IMR-90 (cell line): ENCODE data around the gene SH3BGRL. TPM values are rescaled to one million over a fixed set of nuclear protein-coding genes. Genes with fewer than 3 reads are reported as not detected.
A peak's percentile ranks its signal among the peaks of the same experiment; 100 is the strongest.

Experiments used
- ATAC-seq: fragments of 200-7000 bp; cut with Tn5 transposase; 2 replicates; pipeline ENCODE4 v1.9.1; 2020; ENCODE audit warnings: low read depth, mild to moderate bottlenecking, moderate library complexity
- BruUV-seq: library from RNA; stranded (reverse); fragments of 400-500 nt; replicated peaks from 2 replicates; lab custom pipeline; 2021; lab: Mats Ljungman, UMichigan
- CTCF ChIA-PET: fragments of 300-600 bp; formaldehyde crosslinking; extraction: SDS; loops from one replicate; lab custom pipeline; 2021; ENCODE audit warnings: antibody characterized with exemption; lab: Yijun Ruan, JAX
- POLR2A ChIA-PET: fragments of 300-600 bp; sonication (Branson Sonifier 250); formaldehyde crosslinking; loops from one replicate; lab custom pipeline; 2022; ENCODE audit warnings: antibody characterized with exemption; ENCODE audit not compliant: unreplicated experiment; lab: Charles Lee
- DNase-seq: peaks from one replicate; pipeline ENCODE4 v3.0.0; 2013
- H2AFZ ChIP-seq: replicated peaks from 2 replicates; pipeline ENCODE3; 2013; ENCODE audit warnings: low read length, mild to moderate bottlenecking; ENCODE audit not compliant: poor library complexity
- H2AK5ac ChIP-seq: 2 replicates; pipeline ENCODE4 v1.6.1; 2013; ENCODE audit warnings: low read depth, low read length, inconsistent platforms
- H2AK9ac ChIP-seq: replicated peaks from 2 replicates; pipeline ENCODE3; 2013; ENCODE audit warnings: mild to moderate bottlenecking, low read depth, low read length, moderate library complexity; ENCODE audit not compliant: poor library complexity
- H2BK120ac ChIP-seq: 2 replicates; pipeline ENCODE4 v1.6.1; 2013; ENCODE audit warnings: low read depth, low read length, inconsistent platforms
- H2BK15ac ChIP-seq: 3 replicates; pipeline ENCODE4 v1.6.1; 2013; ENCODE audit warnings: low read depth, low read length, inconsistent platforms
- H2BK20ac ChIP-seq: 2 replicates; pipeline ENCODE4 v1.6.1; 2013; ENCODE audit warnings: low read depth, mild to moderate bottlenecking, inconsistent platforms, low read length, moderate library complexity
- H2BK5ac ChIP-seq: 2 replicates; pipeline ENCODE4 v1.6.1; 2013; ENCODE audit warnings: mild to moderate bottlenecking, low read depth, low read length, inconsistent platforms; ENCODE audit not compliant: poor library complexity, severe bottlenecking
- H3K14ac ChIP-seq: replicated peaks from 2 replicates; pipeline ENCODE4 v1.6.1; 2013; ENCODE audit warnings: low read depth, low read length, inconsistent platforms
- H3K18ac ChIP-seq: 2 replicates; pipeline ENCODE4 v1.6.1; 2013; ENCODE audit warnings: low read depth, low read length, control low read depth
- H3K23ac ChIP-seq: 2 replicates; pipeline ENCODE4 v1.6.1; 2013; ENCODE audit warnings: low read depth, low read length, inconsistent platforms
- H3K27ac ChIP-seq: 2 replicates; pipeline ENCODE4 v1.5.1; 2013; ENCODE audit warnings: mild to moderate bottlenecking, control low read depth, low read length; ENCODE audit not compliant: insufficient read depth
- H3K27me3 ChIP-seq: 2 replicates; pipeline ENCODE4 v1.6.1; 2013; ENCODE audit warnings: low read length; ENCODE audit not compliant: control insufficient read depth, insufficient read depth
- H3K36me3 ChIP-seq: 2 replicates; pipeline ENCODE4 v1.6.1; 2013; ENCODE audit warnings: low read length, mixed read lengths; ENCODE audit not compliant: control insufficient read depth, insufficient read depth
- H3K4ac ChIP-seq: 2 replicates; pipeline ENCODE4 v1.6.1; 2013; ENCODE audit warnings: low read depth, low read length, inconsistent platforms
- H3K4me1 ChIP-seq: 2 replicates; pipeline ENCODE4 v1.6.1; 2013; ENCODE audit warnings: low read length, mixed read lengths; ENCODE audit not compliant: control insufficient read depth, insufficient read depth
- H3K4me2 ChIP-seq: 2 replicates; pipeline ENCODE4 v1.6.1; 2013; ENCODE audit warnings: low read depth, mild to moderate bottlenecking, control low read depth, low read length, moderate library complexity
- H3K4me3 ChIP-seq: 2 replicates; pipeline ENCODE4 v1.5.1; 2013; ENCODE audit warnings: low read depth, mild to moderate bottlenecking, control low read depth, low read length, moderate library complexity; ENCODE audit not compliant: insufficient read depth
- H3K56ac ChIP-seq: 2 replicates; pipeline ENCODE4 v1.6.1; 2013; ENCODE audit warnings: low read length, inconsistent platforms; ENCODE audit not compliant: insufficient read depth; ENCODE audit errors: extremely low read depth
- H3K79me1 ChIP-seq, 2 experiments: 2 replicates each; pipeline ENCODE4 v1.6.1; 2013; ENCODE audit warnings: low read length in 2 of 2, inconsistent platforms in 1 of 2, low read depth in 1 of 2
- H3K9ac ChIP-seq: 2 replicates; pipeline ENCODE4 v1.6.1; 2013; ENCODE audit warnings: low read depth, low read length, control low read depth
- H3K9me1 ChIP-seq: 2 replicates; pipeline ENCODE4 v1.6.1; 2013; ENCODE audit warnings: low read length, inconsistent platforms; ENCODE audit not compliant: insufficient read depth
- H3K9me3 ChIP-seq: 2 replicates; pipeline ENCODE4 v1.6.1; 2013; ENCODE audit warnings: low read length; ENCODE audit not compliant: control insufficient read depth, insufficient read depth
- H4K20me1 ChIP-seq: 2 replicates; pipeline ENCODE4 v1.6.1; 2013; ENCODE audit warnings: low read length, inconsistent platforms; ENCODE audit not compliant: insufficient read depth
- H4K5ac ChIP-seq: 2 replicates; pipeline ENCODE4 v1.6.1; 2013; ENCODE audit warnings: mild to moderate bottlenecking, low read depth, low read length, control low read depth
- H4K8ac ChIP-seq, 2 experiments: 2 replicates each; pipeline ENCODE4 v1.6.1; 2013; ENCODE audit warnings: low read depth in 2 of 2, low read length in 2 of 2, control low read depth in 1 of 2, inconsistent platforms in 1 of 2
- H4K91ac ChIP-seq: 2 replicates; pipeline ENCODE4 v1.6.1; 2013; ENCODE audit warnings: low read depth, low read length, inconsistent platforms; ENCODE audit not compliant: insufficient read depth
- POLR2A ChIP-seq: IDR thresholded peaks from 2 replicates; pipeline ENCODE4 v1.6.1; 2012; ENCODE audit warnings: mild to moderate bottlenecking, low read depth, low read length
- RAD21 ChIP-seq: IDR thresholded peaks from 2 replicates; pipeline ENCODE4 v1.6.1; 2012; ENCODE audit warnings: low read length, improper control_type of control experiment
- SMC3 ChIP-seq: fragments of 150-350 bp; IDR thresholded peaks from 2 replicates; pipeline ENCODE4 v1.6.1; 2016; ENCODE audit warnings: low read depth, mild to moderate bottlenecking, antibody characterized with exemption, low read length, moderate library complexity
- WGBS, 2 experiments: methylation state at CpG; one replicate each; pipeline versions ENCODE4 v1.1.5 to v1.1.7; 2013; ENCODE audit warnings: missing lambda C conversion rate in 2 of 2; ENCODE audit not compliant: insufficient read length in 1 of 2; ENCODE audit errors: extremely low coverage in 2 of 2; 5-methylcytosine and 5-hydroxymethylcytosine counted together
- dilution Hi-C: fragments of 300-500 bp; cut with HindIII; formaldehyde crosslinking; loops from one replicate; pipeline ENCODE4 v1.14.3; 2018; ENCODE audit warnings: low sequenced_read_pairs; ENCODE audit not compliant: unreplicated experiment
- in situ Hi-C: fragments of 300-500 bp; cut with MboI; formaldehyde crosslinking; loops from 3 replicates; pipeline ENCODE4 v1.14.3; 2019; ENCODE audit warnings: low sequenced_read_pairs, inconsistent platforms, mixed read lengths
- intact Hi-C: fragments of 100-400 bp; cut with micrococcal nuclease; formaldehyde crosslinking; loops from 2 replicates; pipeline ENCODE4 v1.10.0; 2022
- polyA plus RNA-seq, 3 experiments: library from polyadenylated mRNA; depleted of rRNA; stranded (reverse); fragments of >200 nt; gene quantifications; 2 replicates each; pipeline ENCODE4 v1.2.3, GENCODE V29; 2012; ENCODE audit warnings: low replicate concordance in 1 of 3
- total RNA-seq: library from RNA; depleted of rRNA; stranded (reverse); fragments of >200 nt; gene quantifications from 2 replicates; pipeline ENCODE4 v1.2.3, GENCODE V29; 2012

Gene SH3BGRL
- total and polyA plus RNA-seq, 2 of the 4 experiments (the other 2 are of a cell fraction), result 50.7 to 110 TPM

DNA sequence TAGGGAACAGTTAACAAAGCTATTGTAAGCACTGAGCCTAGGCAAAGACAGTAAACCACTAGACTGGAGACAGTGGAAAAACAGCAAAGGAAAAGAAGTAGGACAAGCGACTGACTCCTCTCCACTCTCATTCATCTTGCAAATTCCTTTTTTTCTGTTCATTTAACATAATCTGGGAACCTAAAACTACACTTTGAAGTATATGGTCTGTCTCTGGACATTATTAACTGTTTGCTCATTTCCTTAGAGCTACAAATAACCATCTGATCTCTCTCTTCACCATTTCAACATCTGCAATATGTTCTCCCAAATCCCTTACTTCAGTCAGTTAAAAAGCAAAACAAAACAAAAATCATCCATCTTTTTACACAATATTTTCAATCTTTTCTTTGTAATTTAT, 831 bp upstream of the SH3BGRL start:
- no peak overlapping the region for H2AK5ac ChIP-seq
- peak overlapping the region; percentile 58 for H3K4me3 ChIP-seq
- peaks cover 0 to 6% of the 10 kb centered on the region in 2 experiments; a peak in 1 of 4 replicates for H3K79me1 ChIP-seq
- H3K27ac ChIP-seq, result peak overlapping the region; percentile 46; the same call in 1 of the 2 replicates
- H4K5ac ChIP-seq, result peak overlapping the region; percentile 77; the same call in 1 of the 2 replicates
- ChIA-PET POLR2A (no interaction called here), CTCF (interaction anchor here (0.9 kb wide), 1 partner anchor 23 kb away, joined by 3 read pairs; no protein-coding TSS in a partner anchor)
- peak overlapping the region; percentile 31; the same call in 1 of the 2 replicates for H3K18ac ChIP-seq
- dilution Hi-C loops (no loop called here), intact Hi-C loops (no loop called here), in situ Hi-C loops (no loop called here)
- H4K91ac ChIP-seq, result no peak overlapping the region
- ATAC-seq (no peak), DNase-seq (peak; percentile 6)
- H2BK120ac ChIP-seq, result no peak overlapping the region
- peak overlapping the region; percentile 58; the same call in 1 of the 2 replicates for H3K4ac ChIP-seq
- no peaks in the 10 kb centered on the region for H3K4me1 ChIP-seq
- no peak overlapping the region for H2BK20ac ChIP-seq
- no peak overlapping the region for H2BK15ac ChIP-seq
- no peak for TF ChIP-seq SMC3
- TF ChIP-seq POLR2A, result no peak
- no peak for TF ChIP-seq RAD21
- H2AFZ ChIP-seq, result no peak overlapping the region
- H4K8ac ChIP-seq, result peak overlapping the region; percentile 67 to 83
- no peak overlapping the region; the same call in 1 of the 2 replicates for H3K14ac ChIP-seq
- no peak overlapping the region for H3K23ac ChIP-seq
- H3K9ac ChIP-seq, result peak overlapping the region; percentile 75
- peak overlapping the region; percentile 87 for H3K4me2 ChIP-seq
- no peak overlapping the region for H2AK9ac ChIP-seq
- no TSS peak for BruUV-seq
- WGBS, 2 experiments, result no CpG with 5 or more reads among the region's 1 CpG
- H3K56ac ChIP-seq, result peak overlapping the region; percentile 90
- H2BK5ac ChIP-seq, result peak overlapping the region; percentile 94
- H3K27me3 ChIP-seq, result no peaks in the 10 kb centered on the region
- H4K20me1 ChIP-seq, result no peaks in the 10 kb centered on the region
- H3K9me1 ChIP-seq, result no peaks in the 10 kb centered on the region
- H3K36me3 ChIP-seq, result no peaks in the 10 kb centered on the region
- no peaks in the 10 kb centered on the region for H3K9me3 ChIP-seq
